Right ventricle myocardium superior (tissue), 1 donor: ENCODE data around the gene DDC. TPM values are rescaled to one million over a fixed set of nuclear protein-coding genes. Genes with fewer than 3 reads are reported as not detected.
"Not testable (repeated sequence)": the region's sequence is repeated elsewhere in the genome, so short reads cannot be mapped to it uniquely, and the experiment has no call there.

Source experiments
- ATAC-seq: fragments of 200-7000 bp; cut with Tn5 transposase; one replicate; pipeline ENCODE4 v1.9.1; 2020; ENCODE audit warnings: mild to moderate bottlenecking; ENCODE audit not compliant: poor library complexity
- DNase-seq: peaks from one replicate; pipeline ENCODE4 v3.0.0-alpha.2; 2020
- intact Hi-C: fragments of 100-400 bp; cut with DNase I; formaldehyde crosslinking; loops from one replicate; pipeline ENCODE4 v1.11.2; 2022
- total RNA-seq: library from RNA; stranded (reverse); fragmentation: NEBNext Ultra II Directional; extraction: Animal tissue kit (Norgen Biotek cat#: 25700); gene quantifications from one replicate; pipeline ENCODE4 v1.2.1, GENCODE V29; 2021
- donor health status: DM: no; HTN: yes; CAD: no; lungs with severe emphysema.

Gene DDC
- total RNA-seq, 1 donor from 2014 or later, result not detected

- intact Hi-C loops, DNase-seq, ATAC-seq: not testable (repeated sequence)
Measured at GRCh38 chr7:50535291-50535711, 29.9 kb downstream of the DDC start.

DNA sequence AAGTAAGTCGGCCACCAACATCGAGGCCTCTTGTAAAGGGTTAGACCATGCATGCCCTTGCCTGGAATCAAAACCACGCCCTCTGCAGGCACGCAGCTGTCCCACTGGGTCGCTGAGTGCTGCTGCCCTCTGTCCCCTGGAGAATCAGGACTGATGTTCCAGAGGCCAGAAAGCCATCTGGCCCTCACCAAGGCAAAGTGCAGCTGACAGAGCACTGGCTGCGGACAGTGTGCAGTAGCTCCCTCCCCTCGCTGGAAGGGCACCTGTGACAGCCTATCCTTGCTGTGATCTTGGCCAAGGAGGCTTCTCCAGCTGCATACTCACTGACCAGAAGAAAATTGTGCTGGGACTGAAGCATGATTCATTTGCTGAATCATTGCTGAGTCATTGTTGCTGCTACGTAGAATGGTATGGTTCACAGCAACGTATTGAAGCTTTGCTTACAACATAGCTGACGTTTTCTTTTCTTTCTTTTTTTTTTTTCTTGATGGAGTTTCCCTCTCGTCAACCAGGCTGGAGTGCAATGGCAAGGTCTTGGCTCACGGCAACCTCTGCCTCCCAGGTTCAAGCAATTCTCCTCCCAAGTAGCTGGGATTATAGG, 30.4 kb downstream of the DDC start:
- no peak for DNase-seq
- ATAC-seq, result no peak
- intact Hi-C loops, result no loop called here

GRCh38 chr7:50533866-50534265, 31.3 kb downstream of the DDC start:
- ATAC-seq, result no peak
- no peak for DNase-seq
- intact Hi-C loops, result no loop called here

DNA sequence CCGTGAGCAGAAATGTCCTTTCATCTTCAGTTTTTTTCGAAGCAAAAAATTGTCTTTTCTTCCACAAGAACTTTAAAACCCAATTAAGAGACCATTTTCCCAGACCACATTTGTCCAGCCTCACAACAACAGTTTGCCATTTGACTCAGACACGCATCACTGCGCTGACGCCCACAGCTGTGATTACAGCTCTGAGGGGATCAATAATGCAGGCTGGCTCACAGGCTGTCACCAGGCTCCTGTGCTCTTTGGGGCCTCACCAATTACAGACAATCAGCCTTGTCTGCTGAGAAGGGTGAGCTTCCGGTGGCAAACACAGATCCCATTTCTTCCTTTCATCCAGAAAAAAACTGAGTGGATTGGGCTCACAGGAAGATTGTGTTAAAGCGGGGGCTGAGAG, 33.3 kb downstream of the DDC start:
- intact Hi-C loops, result no loop called here
- ATAC-seq (no peak), DNase-seq (no peak)

- intact Hi-C loops, result no loop called here
- ATAC-seq, result no peak
Measured at GRCh38 chr7:50531401-50531911, 33.7 kb downstream of the DDC start.

DNA sequence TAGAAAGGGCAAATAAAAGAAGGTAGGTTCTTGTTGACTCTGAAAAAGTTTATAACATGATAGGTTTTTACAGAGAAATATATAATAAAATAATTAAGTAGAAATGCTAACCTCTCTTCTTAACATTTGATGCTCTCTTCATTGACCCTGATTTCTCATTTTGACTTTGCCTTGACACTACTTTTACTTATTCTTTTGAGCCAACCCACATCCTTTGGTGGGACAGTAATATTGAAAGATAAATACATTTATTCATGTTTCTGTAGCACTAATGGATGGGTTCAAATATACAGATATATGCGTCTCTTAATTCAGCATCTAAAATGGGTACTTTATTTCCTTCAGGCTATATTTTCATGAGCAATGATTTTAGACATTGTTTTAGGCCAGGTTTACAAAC, 34.4 kb downstream of the DDC start:
- DNase-seq (no peak), ATAC-seq (no peak)
- intact Hi-C loops, result no loop called here

More at GRCh38 chr7:50531401-50531911, 33.7 kb downstream of the DDC start:
- no peak for DNase-seq

- DNase-seq, result no peak
- intact Hi-C loops, result no loop called here
- ATAC-seq, result no peak
Measured at GRCh38 chr7:50529093-50529862, 35.9 kb downstream of the DDC start.

DNA sequence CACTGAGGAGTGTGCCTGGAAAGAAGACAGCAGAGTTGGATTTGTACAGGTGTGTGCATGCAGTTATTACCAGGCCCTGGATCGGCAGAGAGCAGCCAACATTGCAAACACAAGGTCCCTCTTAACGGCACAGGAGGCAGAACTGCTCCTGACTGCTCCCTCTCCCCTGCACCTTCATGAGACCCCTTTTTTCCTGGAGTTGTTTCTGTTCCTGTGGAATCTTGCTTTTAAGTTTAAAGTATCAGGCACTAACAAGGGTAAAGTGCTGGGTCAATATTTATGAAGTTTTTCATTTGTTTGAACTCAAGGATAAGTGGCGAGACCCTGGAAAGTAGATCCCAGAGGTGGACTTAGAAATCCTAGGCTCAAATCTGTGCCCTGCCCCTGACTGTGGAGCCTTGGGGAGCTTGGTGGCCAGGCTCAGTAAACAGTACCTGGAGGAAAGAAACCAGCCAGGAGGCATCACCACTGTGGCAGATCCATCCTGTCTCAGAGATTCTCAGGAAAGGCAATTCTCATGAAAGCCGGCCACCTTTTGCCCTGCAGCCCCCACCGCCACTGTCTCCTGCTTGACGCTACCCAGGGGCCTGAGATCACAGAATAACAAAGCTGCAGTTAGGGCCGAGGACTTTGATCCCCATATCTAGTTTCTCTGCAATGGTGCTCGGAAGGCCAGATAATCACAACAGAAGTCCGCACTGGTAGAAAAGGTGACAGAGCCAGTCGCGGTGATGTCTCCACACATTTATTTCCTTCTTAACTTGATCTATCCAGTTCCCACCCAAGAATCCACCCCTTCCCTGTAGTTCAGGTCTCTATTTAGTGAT, 36.7 kb downstream of the DDC start:
- intact Hi-C loops, result no loop called here
- DNase-seq, result no peak

DNA sequence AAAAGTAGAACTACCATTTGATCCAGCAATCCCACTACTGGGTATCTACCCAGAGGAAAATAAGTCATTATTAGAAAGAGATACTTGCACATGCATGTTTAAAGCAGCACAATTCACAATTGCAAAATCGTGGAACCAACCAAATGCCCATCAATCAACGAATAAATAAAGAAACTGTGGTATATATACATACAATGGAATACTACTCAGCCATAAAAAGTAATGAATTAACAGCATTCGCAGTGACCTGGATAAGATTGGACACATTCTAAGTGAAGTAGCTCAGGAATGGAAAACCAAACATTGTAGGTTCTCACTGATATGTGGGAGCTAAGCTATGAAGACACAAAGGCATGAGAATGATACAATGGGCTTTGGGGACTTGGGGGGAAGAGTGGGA, 45.9 kb downstream of the DDC start:
- ATAC-seq, DNase-seq, intact Hi-C loops: not testable (repeated sequence)

More for the DNA sequence above, 36.7 kb downstream of the DDC start:
- no peak for ATAC-seq

- DNase-seq (no peak), ATAC-seq (no peak)
- intact Hi-C loops, result no loop called here
Measured at GRCh38 chr7:50513166-50513871, 51.9 kb downstream of the DDC start.

DNA sequence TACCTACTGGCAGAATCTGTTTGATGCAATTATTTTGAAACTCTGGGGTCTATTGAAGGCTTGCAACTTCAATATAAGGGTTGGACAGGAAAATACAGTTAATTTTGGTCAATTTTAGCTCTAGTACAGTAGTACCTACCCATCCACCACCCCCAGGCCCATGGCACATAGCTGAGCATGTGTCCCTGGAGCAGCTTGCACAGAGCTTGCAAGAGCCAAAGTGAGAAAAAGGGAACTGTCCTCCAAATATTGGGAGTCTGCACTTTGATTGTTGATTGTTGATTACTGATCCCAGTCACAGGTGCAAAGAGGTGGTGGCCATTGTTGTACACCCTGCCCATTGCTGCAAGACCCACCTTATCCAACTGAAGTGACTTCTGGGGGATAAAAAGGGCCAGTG, 52.8 kb downstream of the DDC start:
- DNase-seq (no peak), ATAC-seq (no peak)
- intact Hi-C loops, result no loop called here

- no peak for ATAC-seq
- no peak for DNase-seq
- intact Hi-C loops, result no loop called here
Measured at GRCh38 chr7:50509459-50509858, 55.7 kb downstream of the DDC start.

DNA sequence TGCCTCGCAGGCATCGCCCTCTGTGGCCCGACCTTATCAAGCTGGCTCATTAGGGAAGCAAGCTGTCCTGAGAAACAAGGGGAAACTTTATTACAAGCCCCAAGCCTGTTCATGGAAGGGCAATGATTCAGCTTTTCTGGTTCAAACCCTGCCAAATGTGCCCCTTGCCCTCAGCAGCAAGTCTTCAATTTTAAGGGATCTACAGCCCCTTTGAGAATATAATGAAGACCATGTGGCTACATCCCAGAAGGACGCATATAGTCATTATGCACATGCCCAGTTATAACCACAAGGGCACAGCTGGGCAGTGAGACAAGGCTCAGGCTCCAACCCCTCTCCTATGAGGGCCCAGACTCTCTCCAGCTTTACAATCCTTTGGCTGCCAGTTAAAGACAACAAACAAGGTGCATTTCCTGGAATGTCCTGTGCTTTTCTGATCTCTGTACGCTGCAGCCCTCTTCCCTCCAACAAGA, 56.7 kb downstream of the DDC start:
- ATAC-seq, result no peak
- DNase-seq, result no peak
- intact Hi-C loops, result no loop called here

DNA sequence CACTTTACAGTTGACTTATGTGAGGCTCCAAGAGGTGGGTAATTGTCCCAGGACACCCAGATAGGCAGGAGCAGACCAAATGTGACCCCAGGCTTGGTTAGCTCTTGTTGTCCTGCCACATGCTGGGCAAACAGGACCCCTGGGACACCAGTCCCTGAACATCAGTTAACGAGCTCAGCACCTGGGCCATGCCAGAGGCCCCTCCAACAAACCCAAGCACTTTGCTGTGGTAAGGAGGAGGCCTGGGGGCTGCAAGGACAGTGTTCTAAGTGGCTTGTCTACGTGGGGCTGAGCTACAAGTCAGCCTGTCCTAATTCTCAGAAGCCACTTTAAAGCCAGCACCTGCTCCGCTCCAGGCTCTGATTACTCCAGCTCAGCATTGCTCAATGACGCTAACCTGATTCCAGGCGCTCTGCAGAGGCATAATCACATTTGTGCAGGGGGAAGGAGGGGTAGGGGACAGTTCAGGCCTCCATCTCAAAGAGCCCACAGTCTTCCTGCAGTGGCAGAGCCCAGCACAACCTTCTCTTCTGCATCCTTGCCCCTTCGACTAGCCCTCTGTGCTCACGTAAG, 57.2 kb downstream of the DDC start:
- DNase-seq (no peak), ATAC-seq (peak; percentile 55)
- intact Hi-C loops, result no loop called here

- ATAC-seq (no peak), DNase-seq (no peak)
- intact Hi-C loops, result no loop called here
Measured at GRCh38 chr7:50505553-50506210, 59.5 kb downstream of the DDC start.

- DNase-seq, result no peak
- intact Hi-C loops, result no loop called here
- ATAC-seq, result no peak
Measured at GRCh38 chr7:50504646-50505546, 60.3 kb downstream of the DDC start.

GRCh38 chr7:50502947-50503346, 62.3 kb downstream of the DDC start:
- intact Hi-C loops, result no loop called here
- DNase-seq (peak; percentile 63), ATAC-seq (peak; percentile 66)
